Measurements from ENCODE around the gene PSRC1. TPM values are rescaled to one million over a fixed set of nuclear protein-coding genes. Genes with fewer than 3 reads are reported as not detected.

Gene PSRC1
- polyA plus RNA-seq (2012; ENCODE audit: insufficient read depth, insufficient read length, low read depth), result 6.6 TPM

DNA sequence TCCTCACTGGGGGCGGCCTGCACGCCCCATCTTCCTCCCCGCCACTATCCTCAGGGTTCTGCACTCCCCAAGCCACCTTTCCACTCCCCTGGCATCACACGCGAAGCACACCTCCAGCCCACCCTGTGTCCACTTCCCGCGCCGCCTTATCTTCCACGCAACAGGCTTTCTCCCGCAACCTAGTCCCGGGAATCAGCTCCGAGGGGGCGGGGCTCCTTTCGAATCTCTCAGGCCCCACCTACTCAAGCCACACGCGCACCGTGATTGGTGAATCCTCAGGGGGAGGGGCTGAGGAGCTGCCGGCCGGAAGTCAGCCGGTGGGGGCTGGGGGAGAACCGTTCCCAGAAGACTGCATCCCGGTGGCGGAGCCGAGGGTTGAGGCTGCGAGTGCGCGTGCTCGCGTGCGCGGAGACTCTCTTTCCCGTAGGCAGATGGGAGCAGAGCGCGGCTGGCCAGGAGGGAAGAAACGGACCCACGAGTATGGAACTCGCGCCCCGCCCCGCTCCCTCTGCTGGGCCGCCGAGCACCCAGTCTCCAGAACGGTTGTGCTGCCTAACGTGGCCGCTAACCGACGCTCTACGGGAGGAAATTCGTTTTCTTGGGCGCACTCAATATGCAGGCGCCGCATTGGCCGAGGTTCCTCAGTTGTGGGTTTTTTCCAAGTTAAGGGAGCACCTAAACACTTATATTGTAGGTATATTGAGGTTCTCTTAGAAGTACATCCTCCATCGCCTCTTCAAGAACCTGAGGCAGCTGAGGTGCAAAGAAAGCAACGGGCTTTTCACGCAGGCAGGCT lies at the start of gene PSRC1:
TSS of gene PSRC1 (minus strand) at position 194 of the 796 bp plus-strand sequence.
- H3K4me1 ChIP-seq, result peaks cover 8% of the 10 kb centered on the region
- TF ChIP-seq, protein P1, sequence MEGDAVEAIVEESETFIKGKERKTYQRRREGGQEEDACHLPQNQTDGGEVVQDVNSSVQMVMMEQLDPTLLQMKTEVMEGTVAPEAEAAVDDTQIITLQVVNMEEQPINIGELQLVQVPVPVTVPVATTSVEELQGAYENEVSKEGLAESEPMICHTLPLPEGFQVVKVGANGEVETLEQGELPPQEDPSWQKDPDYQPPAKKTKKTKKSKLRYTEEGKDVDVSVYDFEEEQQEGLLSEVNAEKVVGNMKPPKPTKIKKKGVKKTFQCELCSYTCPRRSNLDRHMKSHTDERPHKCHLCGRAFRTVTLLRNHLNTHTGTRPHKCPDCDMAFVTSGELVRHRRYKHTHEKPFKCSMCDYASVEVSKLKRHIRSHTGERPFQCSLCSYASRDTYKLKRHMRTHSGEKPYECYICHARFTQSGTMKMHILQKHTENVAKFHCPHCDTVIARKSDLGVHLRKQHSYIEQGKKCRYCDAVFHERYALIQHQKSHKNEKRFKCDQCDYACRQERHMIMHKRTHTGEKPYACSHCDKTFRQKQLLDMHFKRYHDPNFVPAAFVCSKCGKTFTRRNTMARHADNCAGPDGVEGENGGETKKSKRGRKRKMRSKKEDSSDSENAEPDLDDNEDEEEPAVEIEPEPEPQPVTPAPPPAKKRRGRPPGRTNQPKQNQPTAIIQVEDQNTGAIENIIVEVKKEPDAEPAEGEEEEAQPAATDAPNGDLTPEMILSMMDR (IDR thresholded peaks at IDR 0.05; ENCODE audit: low read depth, low read length), result 0 out of 2 replicates have a peak, but pooled peaks have one; percentile 15
- H3K9me3 ChIP-seq, result no peaks in the 10 kb centered on the region
- H3K4me3 ChIP-seq (ENCODE audit: low read depth, low read length), result peak within 1 kb of the TSS; percentile 91
- DNase-seq, result peak; percentile 98
- H3K27me3 ChIP-seq, result no peaks in the 10 kb centered on the region
- peaks cover 6% of the 10 kb centered on the region; the same call in 1 of the 2 replicates for H3K36me3 ChIP-seq

DNA sequence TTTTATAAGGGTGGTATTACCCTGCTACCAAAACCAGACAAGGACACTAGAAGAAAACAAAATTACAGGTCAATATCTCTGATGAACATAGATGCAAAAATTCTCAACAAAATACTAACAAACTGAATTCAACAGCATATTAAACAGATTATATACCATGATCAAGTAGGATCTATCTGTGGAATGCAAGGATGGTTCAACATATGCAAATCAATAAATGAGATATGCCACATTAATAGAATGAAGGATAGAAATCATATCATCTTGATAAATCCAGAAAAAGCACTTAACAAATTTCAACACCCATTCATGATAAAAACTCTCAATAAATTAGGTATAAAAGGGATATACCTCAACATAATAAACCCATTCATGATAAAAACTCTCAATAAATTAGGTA lies 48.2 kb upstream of the PSRC1 start:
- no peaks in the 10 kb centered on the region for H3K9me3 ChIP-seq
- H3K4me1 ChIP-seq, result no peaks in the 10 kb centered on the region
- no peaks in the 10 kb centered on the region for H3K27me3 ChIP-seq
- H3K4me3 ChIP-seq (ENCODE audit: low read depth, low read length), result no peak overlapping the region
- TF ChIP-seq, protein P1 (IDR thresholded peaks at IDR 0.05; ENCODE audit: low read depth, low read length), result no peak
- DNase-seq, result no peak
- H3K36me3 ChIP-seq, result peaks cover 11% of the 10 kb centered on the region

DNA sequence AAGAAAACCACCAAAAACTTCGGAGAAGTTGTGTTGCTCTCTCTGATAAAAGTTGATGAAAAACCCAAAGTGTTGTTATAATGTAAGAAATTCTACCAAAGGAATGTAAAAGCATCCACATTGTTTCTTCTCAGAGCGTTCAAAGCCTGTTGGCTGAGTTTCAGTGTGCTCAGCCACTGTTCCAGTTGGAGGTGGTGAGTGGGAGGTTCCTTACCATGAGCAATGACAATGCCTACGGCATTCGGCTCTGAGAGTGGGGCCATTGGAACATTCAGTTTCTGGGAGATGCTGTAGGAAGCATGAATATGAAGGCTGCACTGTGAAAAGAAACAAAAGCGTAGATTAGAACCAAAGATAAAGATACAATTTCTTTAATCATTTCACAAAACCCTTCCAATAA lies 44.3 kb upstream of the PSRC1 start:
- no peak for DNase-seq
- Histone ChIP-seq H3K36me3 (peaks cover 12% of the 10 kb centered on the region; the same call in 1 of the 2 replicates), H3K27me3 (no peaks in the 10 kb centered on the region), H3K9me3 (no peaks in the 10 kb centered on the region), H3K4me1 (no peaks in the 10 kb centered on the region), H3K4me3 (ENCODE audit: low read depth, low read length) (no peak overlapping the region)
- TF ChIP-seq, protein P1 (IDR thresholded peaks at IDR 0.05; ENCODE audit: low read depth, low read length), result no peak

DNA sequence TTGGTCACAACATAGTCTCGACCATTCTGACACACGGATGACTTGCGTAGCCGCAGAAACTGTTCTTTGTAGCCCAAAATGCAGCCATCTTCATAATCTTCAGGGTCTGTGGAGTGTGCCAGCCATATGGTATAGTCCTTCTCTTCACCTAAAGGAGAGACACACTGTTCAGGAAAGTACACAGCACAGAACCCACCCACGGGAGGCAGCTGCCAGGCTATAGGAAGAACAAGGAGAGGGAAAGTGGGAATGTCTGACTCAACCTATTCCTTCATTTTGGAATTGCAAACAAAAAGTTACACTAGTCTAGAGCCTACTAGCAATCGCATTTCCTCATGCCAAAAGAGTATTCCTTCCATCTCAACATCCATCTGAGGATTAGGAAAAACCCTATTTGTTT lies 40.0 kb upstream of the PSRC1 start:
- Histone ChIP-seq H3K36me3 (peaks cover 12% of the 10 kb centered on the region), H3K4me1 (no peaks in the 10 kb centered on the region), H3K27me3 (no peaks in the 10 kb centered on the region), H3K4me3 (ENCODE audit: low read depth, low read length) (no peak overlapping the region), H3K9me3 (no peaks in the 10 kb centered on the region)
- no peak for DNase-seq
- TF ChIP-seq, protein P1 (IDR thresholded peaks at IDR 0.05; ENCODE audit: low read depth, low read length), result no peak

DNA sequence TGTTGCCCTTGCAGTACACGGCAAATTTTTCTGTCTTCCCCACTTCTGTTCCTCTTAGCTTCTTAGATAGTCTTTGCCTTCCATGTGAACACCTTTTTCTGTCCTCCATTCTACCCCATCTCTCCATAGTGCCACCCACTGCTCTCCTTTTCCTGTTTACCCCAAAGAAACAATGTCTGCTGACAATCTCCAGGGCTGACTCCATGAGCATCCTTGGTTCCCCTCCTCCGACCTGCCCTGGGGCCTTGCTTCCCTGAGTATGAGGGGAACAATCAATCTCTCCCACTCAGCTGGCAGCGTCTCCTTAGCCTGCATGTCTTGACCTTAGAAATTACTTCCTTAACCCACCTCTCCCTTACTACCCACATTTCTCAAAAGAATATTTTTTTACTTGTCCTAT lies 36.2 kb upstream of the PSRC1 start:
- H3K9me3 ChIP-seq, result no peaks in the 10 kb centered on the region
- peaks cover 8% of the 10 kb centered on the region for H3K36me3 ChIP-seq

More for the DNA sequence above, 36.2 kb upstream of the PSRC1 start:
- H3K4me1 ChIP-seq, result no peaks in the 10 kb centered on the region
- TF ChIP-seq, protein P1 (IDR thresholded peaks at IDR 0.05; ENCODE audit: low read depth, low read length), result no peak
- H3K27me3 ChIP-seq, result no peaks in the 10 kb centered on the region
- DNase-seq, result no peak
- H3K4me3 ChIP-seq (ENCODE audit: low read depth, low read length), result no peak overlapping the region

All from BE2C (cell line).